WTC11 (cell line): ENCODE data around the gene SLC2A9. TPM values are rescaled to one million over a fixed set of nuclear protein-coding genes. Genes with fewer than 3 reads are reported as not detected.

Experiments used
- ATAC-seq: fragments of 200-7000 bp; cut with Tn5 transposase; 2 replicates; pipeline ENCODE4 v1.10.0; 2021; ENCODE audit warnings: mild to moderate bottlenecking, moderate library complexity
- CTCF ChIA-PET: fragments of 300-600 bp; sonication (Branson Sonifier 250); formaldehyde crosslinking; loops from one replicate; lab custom pipeline; 2021; ENCODE audit warnings: antibody characterized with exemption; lab: Charles Lee
- POLR2A ChIA-PET: fragments of 350-600 bp; sonication (Branson Sonifier 250); formaldehyde crosslinking; loops from one replicate; lab custom pipeline; 2021; ENCODE audit warnings: antibody characterized with exemption; lab: Charles Lee
- DNase-seq: peaks from one replicate; pipeline ENCODE4 v3.0.0; 2021; ENCODE audit warnings: low spot score
- H3K27ac Mint-ChIP-seq: 2 replicates; pipeline ENCODE4 v1.8.0; 2021; ENCODE audit warnings: mixed read lengths
- H3K27me3 Mint-ChIP-seq: 2 replicates; pipeline ENCODE4 v1.8.0; 2021; ENCODE audit warnings: low read depth, mild to moderate bottlenecking, moderate library complexity, mixed read lengths
- H3K36me3 Mint-ChIP-seq: 2 replicates; pipeline ENCODE4 v1.8.0; 2021; ENCODE audit warnings: mixed read lengths
- H3K4me1 Mint-ChIP-seq: 2 replicates; pipeline ENCODE4 v1.8.0; 2022; ENCODE audit warnings: mixed read lengths
- H3K4me3 Mint-ChIP-seq: 2 replicates; pipeline ENCODE4 v1.8.0; 2021; ENCODE audit warnings: mild to moderate bottlenecking, moderate library complexity, mixed read lengths
- H3K9me3 Mint-ChIP-seq: 2 replicates; pipeline ENCODE4 v1.8.0; 2021; ENCODE audit warnings: mixed read lengths
- AFF4 ChIP-seq: sonication (generic); formaldehyde crosslinking; IDR thresholded peaks from 2 replicates; pipeline ENCODE4 v1.8.1; 2023; ENCODE audit warnings: mild to moderate bottlenecking, missing genetic modification reagents, borderline replicate concordance
- ATF1 ChIP-seq: sonication (generic); formaldehyde crosslinking; IDR thresholded peaks from 2 replicates; pipeline ENCODE4 v1.8.1; 2023; ENCODE audit warnings: mild to moderate bottlenecking, moderate library complexity, missing genetic modification reagents
- CBFB ChIP-seq: sonication (generic); formaldehyde crosslinking; IDR thresholded peaks from 2 replicates; pipeline ENCODE4 v1.8.1; 2022; ENCODE audit warnings: mild to moderate bottlenecking, low read depth, missing genetic modification reagents
- CTCF ChIP-seq: fragments of 200-600 bp; IDR thresholded peaks from 2 replicates; pipeline ENCODE4 v1.8.0; 2022; ENCODE audit warnings: antibody characterized with exemption
- FOXK1 ChIP-seq: sonication (generic); formaldehyde crosslinking; IDR thresholded peaks from 2 replicates; pipeline ENCODE4 v1.8.0; 2022; ENCODE audit warnings: mild to moderate bottlenecking, moderate library complexity, missing genetic modification reagents
- FOXP1 ChIP-seq: sonication (generic); formaldehyde crosslinking; IDR thresholded peaks from 2 replicates; pipeline ENCODE4 v1.8.0; 2022; ENCODE audit warnings: missing genetic modification reagents, mild to moderate bottlenecking, moderate library complexity, borderline replicate concordance
- FOXP4 ChIP-seq: sonication (generic); formaldehyde crosslinking; IDR thresholded peaks from 2 replicates; pipeline ENCODE4 v1.8.0; 2022; ENCODE audit warnings: mild to moderate bottlenecking, missing genetic modification reagents
- HMGA2 ChIP-seq: fragments of 250-450 bp; sonication (Bioruptor Pico); IDR thresholded peaks from 2 replicates; pipeline ENCODE4 v1.4.0; 2021; ENCODE audit warnings: mild to moderate bottlenecking, moderate library complexity
- MAX ChIP-seq: sonication (generic); formaldehyde crosslinking; IDR thresholded peaks from 2 replicates; pipeline ENCODE4 v1.8.0; 2022; ENCODE audit warnings: mild to moderate bottlenecking, missing genetic modification reagents
- NFATC4 ChIP-seq: fragments of 250-450 bp; sonication (Bioruptor Pico); IDR thresholded peaks from 2 replicates; pipeline ENCODE4 v1.9.0; 2021; ENCODE audit warnings: mild to moderate bottlenecking
- NR1H2 ChIP-seq: sonication (generic); formaldehyde crosslinking; IDR thresholded peaks from 2 replicates; pipeline ENCODE4 v1.9.0; 2021; ENCODE audit warnings: mild to moderate bottlenecking, moderate library complexity, missing genetic modification reagents
- PRDM15 ChIP-seq: sonication (generic); formaldehyde crosslinking; IDR thresholded peaks from 2 replicates; pipeline ENCODE4 v1.8.0; 2022; ENCODE audit warnings: missing genetic modification reagents
- SP1 ChIP-seq: sonication (generic); formaldehyde crosslinking; conservative IDR thresholded peaks from 2 replicates; pipeline ENCODE4 v1.8.1; 2022; ENCODE audit warnings: missing genetic modification reagents
- USF1 ChIP-seq: sonication (generic); formaldehyde crosslinking; IDR thresholded peaks from 2 replicates; pipeline ENCODE4 v1.8.0; 2022; ENCODE audit warnings: mild to moderate bottlenecking, missing genetic modification reagents
- ZBTB43 ChIP-seq: sonication (generic); formaldehyde crosslinking; IDR thresholded peaks from 2 replicates; pipeline ENCODE4 v1.8.1; 2023; ENCODE audit warnings: mild to moderate bottlenecking, missing genetic modification reagents
- ZNF532 ChIP-seq: fragments of 250-450 bp; sonication (Bioruptor Pico); IDR thresholded peaks from 2 replicates; pipeline ENCODE4 v1.9.0; 2021; ENCODE audit warnings: mild to moderate bottlenecking, borderline replicate concordance
- total RNA-seq: library from RNA; stranded (reverse); gene quantifications from 3 replicates; pipeline ENCODE4 v1.2.3, GENCODE V29; 2021

SLC2A9 gene
- total RNA-seq, 1 experiment from 2014 or later = not detected

- TF ChIP-seq HMGA2 (CRISPR knock-in tag) = no peak
- no peak for TF ChIP-seq USF1
- no peak for TF ChIP-seq FOXP4 (CRISPR knock-in tag)
- TF ChIP-seq FOXP1 (CRISPR knock-in tag) = no peak
- no peak for TF ChIP-seq CBFB (CRISPR knock-in tag)
- no peak for TF ChIP-seq CTCF
- TF ChIP-seq PRDM15 (CRISPR knock-in tag) = no peak
- TF ChIP-seq ZBTB43 = no peak
- no peak for TF ChIP-seq NR1H2 (CRISPR knock-in tag)
- no peak for TF ChIP-seq NFATC4 (CRISPR knock-in tag)
- TF ChIP-seq AFF4 (CRISPR knock-in tag) = no peak
- no peak for TF ChIP-seq ZNF532 (CRISPR knock-in tag)
- no peak for TF ChIP-seq FOXK1
- TF ChIP-seq SP1 (CRISPR knock-in tag) = no peak
- no peak for TF ChIP-seq ATF1 (CRISPR knock-in tag)
- TF ChIP-seq MAX (CRISPR knock-in tag) = no peak
- DNase-seq = no peak
- H3K9me3 Mint-ChIP-seq = peaks cover 4% of the 10 kb centered on the region; the same call in 1 of the 2 replicates
- no peak for ATAC-seq
- CTCF ChIA-PET = interaction anchor here (1.2 to 1.7 kb wide), 2 partner anchors 14 to 83 kb away, joined by 5 to 7 read pairs; no protein-coding TSS in a partner anchor
- H3K27me3 Mint-ChIP-seq = peaks cover 14% of the 10 kb centered on the region
- no peaks in the 10 kb centered on the region for H3K36me3 Mint-ChIP-seq
- peaks cover 22% of the 10 kb centered on the region for H3K4me1 Mint-ChIP-seq
- POLR2A ChIA-PET = no interaction called here
- H3K27ac Mint-ChIP-seq = no peak overlapping the region
- H3K4me3 Mint-ChIP-seq = no peak overlapping the region
Measured at GRCh38 chr4:9932771-9933170, 88.5 kb downstream of the SLC2A9 start.
